Ovary (tissue), 9 donors: ENCODE measurements around the gene C11orf91. TPM values are rescaled to one million over a fixed set of nuclear protein-coding genes. Genes with fewer than 3 reads are reported as not detected.

ENCODE experiments used
- DNase-seq, 5 donors: peaks; one replicate each; pipeline ENCODE4 v3.0.0-alpha.2; 2019 to 2020
- H3K27ac ChIP-seq, 2 donors: fragments of 200-600 bp; one replicate each; pipeline versions ENCODE4 v1.5.1 to v1.8.0; 2019 to 2022
- H3K27me3 ChIP-seq: fragments of 200-600 bp; one replicate; pipeline ENCODE4 v1.8.0; 2022
- H3K36me3 ChIP-seq: fragments of 200-600 bp; sonication (generic); one replicate; pipeline ENCODE4 v1.5.1; 2019
- H3K4me1 ChIP-seq: one replicate; pipeline ENCODE4 v1.8.1; 2013; ENCODE audit warnings: mild to moderate bottlenecking, moderate library complexity; ENCODE audit not compliant: insufficient read depth
- H3K4me3 ChIP-seq: fragments of 200-600 bp; sonication (generic); one replicate; pipeline ENCODE4 v1.5.1; 2017
- H3K9me3 ChIP-seq, 2 donors: fragments of 200-600 bp in 1 of 2; sonication (generic) in 1 of 2; one replicate each; pipeline versions ENCODE4 v1.5.1 to v1.8.1; 2013 to 2019; ENCODE audit warnings: mild to moderate bottlenecking in 1 of 2, moderate library complexity in 1 of 2
- CTCF ChIP-seq, 3 donors: fragments of 450-650 bp in 2 of 3; fragments of 200-600 bp in 1 of 3; IDR thresholded peaks; one replicate each; pipeline versions ENCODE4 v1.5.1 to v1.8.0; 2016 to 2022; ENCODE audit warnings: antibody characterized with exemption in 3 of 3, mild to moderate bottlenecking in 1 of 3
- EP300 ChIP-seq: sonication (generic); formaldehyde crosslinking; IDR thresholded peaks from one replicate; pipeline ENCODE4 v1.6.1; 2017; ENCODE audit warnings: antibody characterized with exemption
- POLR2A ChIP-seq: fragments of 450-650 bp; IDR thresholded peaks from one replicate; pipeline ENCODE4 v1.6.1; 2017; ENCODE audit warnings: antibody characterized with exemption, mild to moderate bottlenecking, moderate library complexity
- WGBS, 3 donors: extraction: QIAGEN DNeasy Blood & Tissue Kit in 1 of 3; methylation state at CpG; one replicate each; pipeline versions ENCODE4 v1.1.5 to v1.1.7; 2013 to 2017; 5-methylcytosine and 5-hydroxymethylcytosine counted together
- intact Hi-C, 4 donors: fragments of 100-400 bp; cut with DNase I; formaldehyde crosslinking; loops; one replicate each; pipeline versions ENCODE4 v1.11.0 to v1.15.1; 2022 to 2023
- polyA plus RNA-seq, 2 donors: library from polyadenylated mRNA; stranded (reverse); fragments of 200-250 nt in 1 of 2; fragments of 350-450 nt in 1 of 2; fragmentation: Illumina TruSeq in 1 of 2; extraction: RNeasy Lipid Tissue Mini Kit (QIAGEN cat#74804) in 1 of 2; gene quantifications; one replicate each; pipeline ENCODE4 v1.2.3, GENCODE V29; 2013 to 2014
- total RNA-seq, 7 donors: library from RNA; depleted of rRNA in 2 of 7; stranded (reverse); fragments of >200 nt in 2 of 7; fragmentation: NEBNext Ultra II Directional in 3 of 7; extraction: Animal tissue kit (Norgen Biotek cat#: 25700) in 3 of 7; gene quantifications; one replicate each; pipeline versions ENCODE4 v1.1.0 to v1.2.4, GENCODE V29; 2016 to 2023
- donor health status: DM: no; HTN: no; CAD: no; lungs with moderate emphysema.
- donor health status: DM: no; HTN: no; CAD: no.
- donor health status: Bipolar disorder and iron deficiency.
- donor health status: DM: yes; HTN: yes; CAD: no.
- donor health status: DM: no; HTN: no; CAD: no.
- donor health status: DM: yes; HTN: yes; CAD: no.

C11orf91 gene
- total and polyA plus RNA-seq, 9 donors, result 0.61 TPM; not detected in 8

- Histone ChIP-seq H3K36me3 (no peaks in the 10 kb centered on the region), H3K4me1 (peaks cover 24% of the 10 kb centered on the region), H3K27ac (no peak overlapping the region), H3K27me3 (no peaks in the 10 kb centered on the region), H3K9me3 (no peaks in the 10 kb centered on the region), H3K4me3 (no peak overlapping the region)
- no peak for TF ChIP-seq CTCF (IDR thresholded peaks at IDR 0.05)
- TF ChIP-seq POLR2A, result no peak
- no peak for TF ChIP-seq EP300
- intact Hi-C loops, result no loop called here
- DNase-seq, result no peak
- WGBS, 3 donors, result 76 to 95% (median 77%) methylated on average over 5 of the region's 5 CpGs
Measured at GRCh38 chr11:33725496-33725895, 24.9 kb upstream of the C11orf91 start.

- H3K27me3 ChIP-seq, result no peaks in the 10 kb centered on the region
- H3K4me1 ChIP-seq, result peaks cover 24% of the 10 kb centered on the region
- TF ChIP-seq EP300, result no peak
- TF ChIP-seq CTCF (IDR thresholded peaks at IDR 0.05), result no peak
- peak in 1 of 5 donors; percentile 31 for DNase-seq
- no peaks in the 10 kb centered on the region for H3K36me3 ChIP-seq
- peak overlapping the region in 1 of 2 donors; percentile 34 for H3K27ac ChIP-seq
- WGBS, 3 donors, result 16 to 30% (median 29%) methylated on average over 4 of the region's 4 CpGs
- intact Hi-C loops, result no loop called here
- no peak overlapping the region for H3K4me3 ChIP-seq
- no peaks in the 10 kb centered on the region for H3K9me3 ChIP-seq
Measured at GRCh38 chr11:33724644-33725035, 24.0 kb upstream of the C11orf91 start.

GRCh38 chr11:33723238-33723881, 22.7 kb upstream of the C11orf91 start:
- intact Hi-C loops, result no loop called here
- Histone ChIP-seq H3K27ac (peak overlapping the region in 1 of 2 donors; percentile 34), H3K36me3 (no peaks in the 10 kb centered on the region), H3K4me1 (peaks cover 25% of the 10 kb centered on the region), H3K27me3 (no peaks in the 10 kb centered on the region), H3K9me3 (no peaks in the 10 kb centered on the region), H3K4me3 (no peak overlapping the region)
- WGBS, 3 donors, result 63 to 76% (median 73%) methylated on average over 6 of the region's 6 CpGs
- no peak for TF ChIP-seq POLR2A
- no peak for TF ChIP-seq EP300
- no peak for TF ChIP-seq CTCF (IDR thresholded peaks at IDR 0.05)
- no peak for DNase-seq

- Histone ChIP-seq H3K9me3 (no peaks in the 10 kb centered on the region), H3K4me3 (no peak overlapping the region), H3K36me3 (no peaks in the 10 kb centered on the region), H3K27me3 (no peaks in the 10 kb centered on the region), H3K27ac (peak overlapping the region in 1 of 2 donors; percentile 14), H3K4me1 (peaks cover 25% of the 10 kb centered on the region)
- TF ChIP-seq EP300 (no peak), CTCF (IDR thresholded peaks at IDR 0.05) (no peak), POLR2A (no peak)
- intact Hi-C loops, result no loop called here
- no peak for DNase-seq
- 81 to 93% (median 83%) methylated on average over 2 of the region's 2 CpGs for WGBS, 3 donors
Measured at GRCh38 chr11:33722590-33723234, 22.1 kb upstream of the C11orf91 start.
